NCI-H524 (cell line): Measurements from ENCODE around the gene LRRC61.
"Not testable (repeated sequence)": the region's sequence is repeated elsewhere in the genome, so short reads cannot be mapped to it uniquely, and the experiment has no call there.

Experiments used
- DNase-seq, 2 experiments: peaks; one replicate each; lab custom pipeline; 2025; lab: John Stamatoyannopoulos, UW

LRRC61 gene

GRCh38 chr7:150383710-150384397 lies 60.7 kb downstream of the LRRC61 start:
- peak; percentile 61 to 87 for DNase-seq

- DNase-seq: no peak
These were observed 61.5 kb downstream of the LRRC61 start for GRCh38 chr7:150384406-150385301.

GRCh38 chr7:150385302-150385723 lies 62.2 kb downstream of the LRRC61 start:
- DNase-seq: no peak

DNA sequence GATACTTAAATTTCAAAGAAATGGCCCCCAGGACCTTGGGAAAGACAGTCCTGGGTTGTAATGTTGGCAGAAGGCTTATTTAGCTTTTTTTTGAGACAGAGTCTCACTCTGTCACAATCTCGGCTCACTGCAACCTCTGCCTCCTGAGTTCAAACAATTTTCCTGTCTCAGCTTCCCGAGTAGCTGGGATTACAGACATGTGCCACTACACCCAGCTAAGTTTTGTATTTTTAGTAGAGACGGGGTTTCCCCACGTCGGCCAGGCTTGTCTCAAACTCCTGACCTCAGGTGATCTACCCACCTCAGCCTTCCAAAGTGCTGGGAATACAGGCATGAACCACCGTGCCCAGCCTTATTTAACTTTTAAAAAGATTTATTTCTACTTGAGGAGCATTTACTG lies 62.7 kb downstream of the LRRC61 start:
- not testable (repeated sequence) for DNase-seq
